Hematopoietic multipotent progenitor cell treated with erythropoietin and hydrocortisone succinate and interleukin-3 and kit ligand, for 15 days (in vitro differentiated cells): ENCODE results near the gene C2orf72.

Experiments used
- DNase-seq: peaks from one replicate; pipeline ENCODE4 v3.0.0-alpha.2; 2015; ENCODE audit warnings: low spot score

The C2orf72 gene

DNA sequence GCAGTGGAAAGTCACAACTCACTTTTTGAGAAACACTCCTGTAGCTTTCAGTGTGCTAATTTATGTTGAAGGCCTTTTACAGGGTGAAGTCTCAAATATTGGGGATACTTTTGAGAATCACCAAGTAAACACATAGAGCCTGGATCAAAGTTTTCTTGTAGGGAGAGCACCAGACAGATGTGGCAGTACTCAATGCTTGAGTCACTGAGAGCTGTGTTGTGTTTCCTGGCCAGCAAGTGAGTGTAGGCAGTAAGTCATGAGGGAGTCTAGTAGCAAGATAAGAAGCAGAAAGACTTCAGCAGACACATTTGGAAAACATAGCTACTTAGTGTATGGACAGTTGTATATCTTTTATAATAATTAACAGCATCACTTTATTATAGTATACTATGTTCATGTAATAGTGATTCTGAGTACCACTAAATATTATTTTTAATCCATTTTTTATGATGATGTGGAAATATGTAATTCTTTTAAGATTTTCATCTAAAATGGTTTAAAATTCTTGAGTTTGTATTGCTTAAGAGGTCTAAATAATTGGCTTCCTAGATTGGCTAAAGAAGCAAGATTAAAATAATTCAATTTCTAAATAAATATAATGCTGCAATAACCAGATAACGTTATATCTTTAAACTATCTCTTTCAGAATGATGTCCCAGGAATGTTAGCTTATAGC is 32.2 kb downstream of the C2orf72 start:
- DNase-seq, result no peak

DNA sequence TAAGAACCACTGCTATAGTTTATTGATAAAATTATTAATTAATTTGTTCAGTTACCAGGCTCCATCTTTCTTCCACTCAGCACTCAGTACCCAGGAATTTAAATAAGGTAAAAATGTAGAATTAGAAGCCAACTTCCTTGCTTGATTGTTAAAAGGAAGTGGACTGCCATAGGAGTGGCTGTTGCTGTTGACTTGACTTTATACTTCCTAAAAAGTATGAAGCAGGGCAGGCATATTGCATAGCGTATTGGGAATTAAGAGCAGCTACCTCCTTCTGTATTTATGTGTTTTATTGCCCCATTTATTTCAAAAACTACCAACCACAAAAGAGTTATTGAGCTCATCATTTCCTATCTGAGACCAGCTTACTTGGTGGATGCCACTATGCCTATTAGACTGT is 47.2 kb downstream of the C2orf72 start:
- no peak for DNase-seq

DNA sequence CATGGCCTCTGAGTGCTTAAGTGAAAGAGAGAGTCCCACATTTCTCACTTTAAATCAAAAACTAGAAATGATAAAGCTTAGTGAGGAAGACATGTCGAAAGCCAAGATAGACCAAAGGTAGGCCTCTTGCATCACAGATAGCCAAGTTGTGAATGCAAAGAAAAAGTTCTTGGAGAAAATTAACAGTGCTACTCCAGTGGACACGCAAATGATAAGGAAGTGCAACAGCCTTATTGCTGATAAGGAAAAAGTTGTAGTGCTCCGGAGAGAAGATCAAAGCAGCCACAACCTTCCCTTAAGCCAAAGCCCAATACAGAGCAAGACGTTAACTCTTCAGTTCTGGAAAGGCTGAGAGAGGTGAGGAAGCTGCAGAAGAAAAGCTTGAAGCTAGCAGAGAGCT is 51.4 kb downstream of the C2orf72 start:
- no peak for DNase-seq

DNA sequence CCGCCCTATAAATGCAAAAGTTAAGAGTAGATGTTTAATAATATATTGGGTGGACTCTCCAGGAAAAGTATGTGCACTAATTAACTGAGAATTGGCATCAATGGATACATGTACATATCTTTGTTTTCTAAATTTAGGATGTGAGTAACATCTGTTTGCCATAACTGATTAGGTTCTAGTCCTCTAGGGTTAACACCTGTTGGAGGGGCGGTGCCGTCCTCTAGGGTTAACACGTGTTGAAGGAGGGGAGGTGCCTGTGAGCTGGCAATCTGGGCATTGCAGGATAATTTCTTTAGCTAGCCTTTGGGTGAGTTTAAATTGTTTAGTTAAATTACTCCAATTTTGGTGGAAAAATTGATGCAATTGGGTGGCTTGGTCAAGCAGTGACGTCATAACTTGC is 56.6 kb downstream of the C2orf72 start:
- DNase-seq, result no peak

DNA sequence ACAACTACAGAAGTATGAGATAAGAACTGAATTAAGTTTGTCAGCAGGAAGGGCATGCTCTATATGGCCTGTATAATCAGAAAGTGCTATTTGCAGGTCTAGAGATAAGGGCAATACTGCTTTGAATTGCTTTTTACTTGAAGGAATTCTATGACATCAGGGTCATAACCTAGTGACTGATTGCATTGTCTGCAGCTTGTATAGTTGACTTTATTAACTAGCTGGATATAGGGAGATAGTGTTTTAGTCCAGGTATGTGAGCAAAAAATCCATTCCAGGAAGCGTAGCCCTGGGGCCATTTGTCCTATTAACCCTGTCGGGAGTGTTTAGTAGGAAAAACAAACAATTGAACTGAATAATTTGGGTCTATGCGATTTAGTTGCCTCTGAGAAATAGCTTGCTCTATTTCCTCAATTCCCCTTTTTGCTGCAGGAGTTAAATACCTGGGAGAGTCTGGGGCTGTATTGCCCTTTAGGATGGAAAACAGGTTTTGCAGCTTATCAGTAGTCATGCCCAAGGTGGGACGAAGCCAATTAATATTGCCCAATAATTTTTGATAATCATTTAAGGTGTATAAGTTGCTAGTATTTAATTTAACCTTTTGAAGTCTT is 57.5 kb downstream of the C2orf72 start:
- DNase-seq, result no peak
